ENCODE measurements around the gene TTYH2. TPM values are rescaled to one million over a fixed set of nuclear protein-coding genes. Genes with fewer than 3 reads are reported as not detected.

TTYH2 gene
- total RNA-seq, result 3.8 and 4.1 TPM in 2 replicates

GRCh38 chr17:74212913-74213791 lies at the start of gene TTYH2:
Gene TTYH2, plus strand, starts transcription at chr17:74213571. Its CDS starts 17 bp downstream, at chr17:74213588.

GRCh38 chr17:74203439-74204240 lies 9.7 kb upstream of the TTYH2 start, which contains the start of gene RPL38:
Gene RPL38, plus strand, starts transcription at chr17:74203678. Its CDS starts 278 bp downstream, at chr17:74203956.

DNA sequence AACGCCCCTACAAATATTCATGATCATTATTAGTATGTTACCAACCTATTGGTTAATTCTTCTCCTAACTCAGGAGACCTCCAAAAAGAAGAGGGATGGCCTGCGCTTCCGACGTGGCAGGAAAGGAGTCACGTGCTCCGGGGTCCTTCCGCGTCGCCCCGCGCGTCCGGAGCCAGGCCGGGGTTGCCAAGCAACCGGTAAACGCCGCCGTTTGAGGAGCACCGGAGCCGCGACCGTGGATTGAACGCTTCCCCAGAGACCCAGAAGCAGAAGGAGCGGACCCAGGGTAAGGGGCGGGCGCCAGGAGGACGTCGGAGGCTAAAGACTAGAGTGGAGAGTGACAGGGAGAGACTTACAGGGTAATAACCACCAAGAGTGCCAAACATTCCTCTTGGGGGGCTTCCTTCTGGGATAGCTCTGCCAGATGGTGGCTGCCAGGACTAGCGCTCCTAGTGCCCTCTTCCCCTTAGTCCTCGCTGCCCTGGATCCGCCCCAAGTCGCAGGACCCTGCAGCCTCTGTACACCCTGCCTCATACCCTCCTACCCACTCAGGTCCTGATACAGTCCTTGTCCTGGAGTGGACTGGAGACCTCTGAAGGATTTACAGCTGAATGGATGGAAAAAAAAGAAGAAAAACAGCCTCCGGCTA lies 60.8 kb downstream of the TTYH2 start, which contains the start of gene DNAI2:
DNAI2 (plus strand) TSS at position 175 of the 649 bp plus-strand sequence. CDS start 7,584 bp downstream, outside the sequence.

Other genes starting within 250 kb of the TTYH2 start
- gene RPL38, start 9.9 kb upstream of the TTYH2 start, total RNA-seq, result 646 and 1,211 TPM in 2 replicates
- gene DNAI2, start 60.7 kb downstream of the TTYH2 start, total RNA-seq, result not detected in 2 replicates
- gene KIF19, start 112.7 kb downstream of the TTYH2 start, total RNA-seq, result under 0.01 TPM in 1 of 2 replicates, not detected in the other
- gene BTBD17, start 148.3 kb downstream of the TTYH2 start, total RNA-seq, result 0.17 TPM in 1 of 2 replicates, not detected in the other
- 1.3 TPM in 1 of 2 replicates, not detected in the other for gene GPR142, start 153.9 kb downstream of the TTYH2 start, total RNA-seq
- 2.3 and 4.8 TPM in 2 replicates for gene GPRC5C, start 218.5 kb downstream of the TTYH2 start, total RNA-seq

Data from smooth muscle cell of trachea (primary cell).